K562 (cell line): ENCODE results near the gene TNIP1. TPM values are rescaled to one million over a fixed set of nuclear protein-coding genes. Genes with fewer than 3 reads are reported as not detected.

ENCODE experiments used
- ATF2 ChIP-seq: sonication (generic); formaldehyde crosslinking; IDR thresholded peaks from 2 replicates; pipeline ENCODE4 v1.8.1; 2022; ENCODE audit warnings: missing genetic modification reagents
- CEBPG ChIP-seq, 3 experiments: fragments of 200-800 bp in 1 of 3; sonication (Bioruptor generic) in 1 of 3; sonication (generic) in 1 of 3; formaldehyde crosslinking in 1 of 3; IDR thresholded peaks in 2 of 3; conservative IDR thresholded peaks in 1 of 3; 2 replicates each; pipeline versions ENCODE4 v1.6.1 to v1.8.0; 2016 to 2022; ENCODE audit warnings: missing compliant biosample characterization in 2 of 3, missing genetic modification characterization in 2 of 3, mild to moderate bottlenecking in 1 of 3, missing genetic modification reagents in 1 of 3
- DACH1 ChIP-seq: fragments of 450-650 bp; IDR thresholded peaks from 2 replicates; pipeline ENCODE4 v1.6.1; 2018; ENCODE audit not compliant: partially characterized antibody
- ETV1 ChIP-seq: fragments of 450-650 bp; conservative IDR thresholded peaks from 2 replicates; pipeline ENCODE4 v1.6.1; 2016; ENCODE audit warnings: missing genetic modification characterization, control low read depth, low read depth, missing compliant biosample characterization
- HDAC8 ChIP-seq: fragments of 450-650 bp; IDR thresholded peaks from 2 replicates; pipeline ENCODE4 v1.6.1; 2016; ENCODE audit warnings: mild to moderate bottlenecking, missing genetic modification characterization, moderate library complexity, missing compliant biosample characterization
- HNRNPK ChIP-seq: fragments of 200-400 bp; formaldehyde crosslinking; IDR thresholded peaks from one replicate; pipeline ENCODE4 v1.6.1; 2018; ENCODE audit warnings: mild to moderate bottlenecking, low read depth, low read length; ENCODE audit not compliant: poor library complexity, severe bottlenecking
- KLF1 ChIP-seq: fragments of 450-650 bp; IDR thresholded peaks from 2 replicates; pipeline ENCODE4 v1.6.1; 2016; ENCODE audit warnings: missing genetic modification characterization, missing compliant biosample characterization
- MAFG ChIP-seq: fragments of 450-650 bp; conservative IDR thresholded peaks from 2 replicates; pipeline ENCODE4 v1.6.1; 2016; ENCODE audit warnings: missing genetic modification characterization, missing compliant biosample characterization
- MEIS2 ChIP-seq: fragments of 450-650 bp; IDR thresholded peaks from 2 replicates; pipeline ENCODE4 v1.6.1; 2014; ENCODE audit warnings: mild to moderate bottlenecking; ENCODE audit not compliant: partially characterized antibody
- MXI1 ChIP-seq: IDR thresholded peaks from 2 replicates; pipeline ENCODE4 v1.6.1; 2011; ENCODE audit warnings: low read depth, mild to moderate bottlenecking, improper control_type of control experiment, low read length
- MYBL2 ChIP-seq, 2 experiments: fragments of 450-650 bp in 1 of 2; sonication (generic) in 1 of 2; formaldehyde crosslinking in 1 of 2; IDR thresholded peaks; 2 replicates each; pipeline versions ENCODE4 v1.6.1 to v1.8.1; 2017 to 2022; ENCODE audit warnings: borderline replicate concordance in 1 of 2, inconsistent platforms in 1 of 2, low read depth in 1 of 2, mild to moderate bottlenecking in 1 of 2, missing genetic modification reagents in 1 of 2, moderate library complexity in 1 of 2
- NFRKB ChIP-seq: fragments of 450-650 bp; IDR thresholded peaks from 2 replicates; pipeline ENCODE4 v1.6.1; 2016; ENCODE audit warnings: low read depth
- NFXL1 ChIP-seq: fragments of 450-650 bp; formaldehyde crosslinking; IDR thresholded peaks from 2 replicates; pipeline ENCODE4 v1.4.0; 2021; ENCODE audit warnings: mild to moderate bottlenecking
- NR2F6 ChIP-seq: fragments of 450-650 bp; formaldehyde crosslinking; IDR thresholded peaks from 2 replicates; pipeline ENCODE4 v1.4.0; 2020; ENCODE audit warnings: mild to moderate bottlenecking
- PKNOX1 ChIP-seq: fragments of 450-650 bp; IDR thresholded peaks from 2 replicates; pipeline ENCODE4 v1.6.1; 2016
- TAF1 ChIP-seq: IDR thresholded peaks from 2 replicates; pipeline ENCODE4 v1.6.1; 2011; ENCODE audit warnings: mild to moderate bottlenecking, low read length, moderate library complexity; ENCODE audit not compliant: insufficient read depth, control insufficient read depth, severe bottlenecking; ENCODE audit errors: extremely low read depth
- ZBED1 ChIP-seq: IDR thresholded peaks from 2 replicates; pipeline ENCODE4 v1.6.1; 2014
- ZNF263 ChIP-seq: sonication (generic); formaldehyde crosslinking; IDR thresholded peaks from 2 replicates; pipeline ENCODE4 v1.8.0; 2022; ENCODE audit warnings: mild to moderate bottlenecking, missing genetic modification reagents, borderline replicate concordance
- ZNF444 ChIP-seq: fragments of 250-450 bp; sonication (Bioruptor Pico); IDR thresholded peaks from 2 replicates; pipeline ENCODE4 v1.4.0; 2020; ENCODE audit warnings: mild to moderate bottlenecking, moderate library complexity
- polyA plus RNA-seq, 8 experiments: library from polyadenylated mRNA; depleted of rRNA in 4 of 8; stranded (reverse) in 5 of 8; unstranded in 3 of 8; fragments of >200 nt; fragmentation: Nextera tagmentation in 2 of 8; fragmentation: Illumina TruSeq in 1 of 8; extraction: Ambion mirVana in 2 of 8; extraction: Trizol in 1 of 8; gene quantifications; 2 replicates each; pipeline versions ENCODE4 v1.2.1 to v1.2.3, GENCODE V29; 2011 to 2014; ENCODE audit warnings: inconsistent platforms in 1 of 8, missing spikeins in 1 of 8
- total RNA-seq, 7 experiments: library from RNA; depleted of rRNA in 6 of 7; stranded (reverse); fragments of >200 nt in 6 of 7; fragmentation: Illumina TruSeq in 2 of 7; extraction: Trizol in 2 of 7; gene quantifications; 2 replicates each; pipeline versions ENCODE4 v1.2.1 to v1.2.3, GENCODE V29; 2011 to 2021; ENCODE audit warnings: low replicate concordance in 1 of 7
- TF ChIP-seq, protein P1 (sequence below): fragments of 250-450 bp; sonication (Bioruptor Pico); IDR thresholded peaks from 2 replicates; pipeline ENCODE4 v1.4.0; 2020
- TF ChIP-seq, protein P2 (sequence below): sonication (generic); formaldehyde crosslinking; IDR thresholded peaks from 2 replicates; pipeline ENCODE4 v1.8.0; 2022; ENCODE audit warnings: missing genetic modification reagents, mild to moderate bottlenecking, borderline replicate concordance

Gene TNIP1
- total and polyA plus RNA-seq, 9 of the 15 experiments (the other 6 are each of a cell fraction or from before 2014, with no cell fraction given): 0.46 to 41.0 (median 24.6) TPM

DNA sequence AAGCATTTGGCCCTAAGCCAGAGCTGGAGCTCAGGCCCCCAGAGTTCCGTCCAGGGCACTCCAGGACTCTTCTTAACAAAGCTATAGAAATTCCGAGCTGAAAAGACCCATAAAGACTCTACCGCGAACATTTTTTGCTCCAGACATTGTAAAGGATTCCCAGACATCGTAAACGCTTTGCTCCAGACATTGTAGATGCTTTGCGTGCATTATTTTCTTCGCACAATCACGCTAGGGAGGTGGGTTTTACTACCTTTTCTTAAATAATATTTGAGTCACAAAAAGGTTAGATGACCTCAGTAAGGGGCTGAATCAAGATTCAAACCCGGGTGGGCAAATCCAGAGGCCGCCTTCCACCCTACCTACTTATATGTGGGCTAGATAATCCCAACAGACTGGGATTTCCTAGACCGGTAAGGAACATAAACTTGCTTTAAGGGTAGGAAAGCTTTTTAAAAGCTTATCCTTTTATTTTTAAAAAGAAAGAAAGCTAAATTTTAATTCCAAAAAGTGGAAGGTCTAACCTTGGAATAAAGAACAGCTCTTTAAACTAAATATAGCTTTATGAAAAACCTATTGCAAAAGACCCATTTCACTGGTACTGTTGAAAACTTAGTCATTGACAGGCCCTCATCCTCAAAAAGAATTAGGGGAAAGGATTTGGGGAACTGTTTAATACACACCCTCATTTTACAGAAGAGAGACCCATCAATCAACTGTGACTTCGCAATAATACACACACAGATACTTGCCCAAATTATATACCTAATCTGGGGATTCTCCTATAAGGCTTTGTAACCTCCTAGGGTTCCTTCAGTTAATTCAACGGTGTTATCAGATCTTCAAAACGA lies 822 bp upstream of the TNIP1 start (continued):
- TF ChIP-seq KLF1 (no peak), ZBED1 (0 out of 2 replicates have a peak, but pooled peaks have one; percentile 1), ETV1 (no peak; the same call in 1 of the 2 replicates), MXI1 (no peak), CEBPG (CRISPR knock-in tag; IDR thresholded peaks at IDR 0.05) (no peak), CEBPG (tag; conservative IDR thresholded peaks at IDR 0.05 in 1 of 2, IDR thresholded peaks at IDR 0.05 in 1 of 2) (0 out of 4 replicates have a peak, but pooled peaks have one; percentile 11 to 24), HNRNPK (no peak), MEIS2 (peak; percentile 81), TAF1 (no peak), ATF2 (no peak), NR2F6 (CRISPR knock-in tag) (no peak), NFXL1 (no peak), MYBL2 (IDR thresholded peaks at IDR 0.05; ENCODE audit: low read depth) (no peak), MYBL2 (CRISPR knock-in tag; IDR thresholded peaks at IDR 0.05; ENCODE audit: borderline replicate concordance) (no peak), NFRKB (peak; percentile 52; the same call in 1 of the 2 replicates), HDAC8 (tag) (no peak), MAFG (no peak), DACH1 (no peak), PKNOX1 (peak; percentile 87), ZNF444 (no peak), ZNF263 (CRISPR knock-in tag) (no peak)
- TF ChIP-seq, protein P1, sequence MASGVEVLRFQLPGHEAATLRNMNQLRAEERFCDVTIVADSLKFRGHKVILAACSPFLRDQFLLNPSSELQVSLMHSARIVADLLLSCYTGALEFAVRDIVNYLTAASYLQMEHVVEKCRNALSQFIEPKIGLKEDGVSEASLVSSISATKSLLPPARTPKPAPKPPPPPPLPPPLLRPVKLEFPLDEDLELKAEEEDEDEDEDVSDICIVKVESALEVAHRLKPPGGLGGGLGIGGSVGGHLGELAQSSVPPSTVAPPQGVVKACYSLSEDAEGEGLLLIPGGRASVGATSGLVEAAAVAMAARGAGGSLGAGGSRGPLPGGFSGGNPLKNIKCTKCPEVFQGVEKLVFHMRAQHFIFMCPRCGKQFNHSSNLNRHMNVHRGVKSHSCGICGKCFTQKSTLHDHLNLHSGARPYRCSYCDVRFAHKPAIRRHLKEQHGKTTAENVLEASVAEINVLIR (CRISPR knock-in tag): 0 out of 2 replicates have a peak, but pooled peaks have one; percentile 0
- TF ChIP-seq, protein P2, sequence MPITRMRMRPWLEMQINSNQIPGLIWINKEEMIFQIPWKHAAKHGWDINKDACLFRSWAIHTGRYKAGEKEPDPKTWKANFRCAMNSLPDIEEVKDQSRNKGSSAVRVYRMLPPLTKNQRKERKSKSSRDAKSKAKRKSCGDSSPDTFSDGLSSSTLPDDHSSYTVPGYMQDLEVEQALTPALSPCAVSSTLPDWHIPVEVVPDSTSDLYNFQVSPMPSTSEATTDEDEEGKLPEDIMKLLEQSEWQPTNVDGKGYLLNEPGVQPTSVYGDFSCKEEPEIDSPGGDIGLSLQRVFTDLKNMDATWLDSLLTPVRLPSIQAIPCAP: no peak
